Fibroblast of lung (primary cell): ENCODE data around the gene SCN7A.

ENCODE experiments used
- CTCF ChIP-seq, 2 donors: IDR thresholded peaks in 1 of 2; conservative IDR thresholded peaks in 1 of 2; 1 replicate in 1 of 2; 2 replicates in 1 of 2; pipeline ENCODE4 v1.5.1; 2011 to 2012; ENCODE audit warnings: low read length in 2 of 2, control low read depth in 1 of 2, inconsistent platforms in 1 of 2, low read depth in 1 of 2, mild to moderate bottlenecking in 1 of 2
- EZH2 ChIP-seq: IDR thresholded peaks from 2 replicates; pipeline ENCODE4 v1.5.1; 2012; ENCODE audit warnings: low read length, control low read depth, mild to moderate bottlenecking; ENCODE audit errors: missing control alignments

- TF ChIP-seq CTCF (conservative IDR thresholded peaks at IDR 0.05 in 1 of 2, IDR thresholded peaks at IDR 0.05 in 1 of 2; ENCODE audit: low read depth in 1 of 2, low read length in 2 of 2): no peak
- no peak for TF ChIP-seq EZH2
Observed at GRCh38 chr2:166394245-166394644, 99.8 kb downstream of the SCN7A start.
